GM21381 (cell line): ENCODE results near the gene USF1.
"Not testable (repeated sequence)": the region's sequence is repeated elsewhere in the genome, so short reads cannot be mapped to it uniquely, and the experiment has no call there.

Source experiments
- ATAC-seq: cut with Tn5 transposase; IDR thresholded peaks from one replicate; pipeline ENCODE4 v1.9.1; 2021; ENCODE audit warnings: mild to moderate bottlenecking, moderate library complexity; ENCODE audit not compliant: unreplicated experiment

The USF1 gene

GRCh38 chr1:161019751-161020495, 25.9 kb downstream of the USF1 start:
- no peak for ATAC-seq

DNA sequence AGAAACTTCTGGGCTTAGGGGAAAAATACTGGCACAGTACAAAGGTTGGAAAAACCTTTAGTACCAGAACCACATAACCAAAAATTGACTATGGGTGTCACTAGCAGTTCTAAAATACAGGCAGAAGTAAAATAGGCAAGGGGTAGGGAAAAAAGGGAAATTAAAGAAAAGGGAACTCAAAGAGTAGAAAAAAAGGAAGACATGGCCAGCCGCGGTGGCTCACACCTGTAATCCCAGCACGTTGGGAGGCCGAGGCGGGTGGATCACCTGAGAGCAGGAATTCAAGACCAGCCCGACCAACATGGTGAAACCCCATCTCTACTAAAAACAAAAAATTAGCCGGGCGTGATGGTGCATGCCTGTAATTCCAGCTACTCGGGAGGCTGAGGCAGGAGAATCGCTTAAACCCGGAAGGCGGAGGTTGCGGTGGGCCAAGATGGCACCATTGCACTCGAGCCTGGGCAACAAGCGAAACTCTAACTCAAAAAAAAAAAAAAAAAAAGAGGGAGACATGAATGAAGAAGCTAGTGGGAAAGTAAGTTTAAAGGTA, 26.6 kb downstream of the USF1 start:
- not testable (repeated sequence) for ATAC-seq

DNA sequence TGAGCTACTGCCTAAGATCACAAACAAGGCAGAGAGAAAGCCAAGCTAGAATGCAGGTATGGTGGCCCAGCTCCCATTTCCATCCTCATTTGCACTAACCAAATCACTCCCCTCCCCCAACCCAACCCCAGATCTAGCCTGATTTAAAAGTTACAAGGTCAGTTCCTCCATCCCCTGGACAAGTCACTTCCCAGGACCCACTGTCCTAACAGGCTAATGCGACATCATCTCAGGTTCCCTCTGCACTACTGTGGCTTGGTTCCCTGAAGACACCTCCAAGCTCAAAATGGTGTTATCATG, 27.2 kb downstream of the USF1 start:
- no peak for ATAC-seq

GRCh38 chr1:161017756-161018630, 27.8 kb downstream of the USF1 start:
- ATAC-seq: no peak

- not testable (repeated sequence) for ATAC-seq
These were observed 28.6 kb downstream of the USF1 start for GRCh38 chr1:161017181-161017580.

DNA sequence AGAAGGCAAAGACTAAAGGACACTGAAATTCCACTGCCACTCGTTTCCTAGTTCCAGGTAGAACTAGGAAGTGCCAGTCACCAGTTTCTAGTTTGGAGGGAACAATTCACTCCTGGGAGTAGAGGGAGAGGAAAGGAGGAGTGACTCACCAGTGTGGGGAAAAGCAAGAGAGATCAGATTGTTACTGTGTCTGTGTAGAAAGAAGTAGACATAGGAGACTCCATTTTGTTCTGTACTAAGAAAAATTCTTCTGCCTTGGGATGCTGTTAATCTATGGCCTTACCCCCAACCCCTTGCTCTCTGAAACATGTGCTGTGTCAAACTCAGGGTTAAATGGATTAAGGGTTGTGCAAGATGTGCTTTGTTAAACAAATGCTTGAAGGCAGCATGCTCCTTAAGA, 29.1 kb downstream of the USF1 start:
- not testable (repeated sequence) for ATAC-seq

- peak; percentile 85 for ATAC-seq
These were observed 32.1 kb downstream of the USF1 start for GRCh38 chr1:161013488-161014230.

DNA sequence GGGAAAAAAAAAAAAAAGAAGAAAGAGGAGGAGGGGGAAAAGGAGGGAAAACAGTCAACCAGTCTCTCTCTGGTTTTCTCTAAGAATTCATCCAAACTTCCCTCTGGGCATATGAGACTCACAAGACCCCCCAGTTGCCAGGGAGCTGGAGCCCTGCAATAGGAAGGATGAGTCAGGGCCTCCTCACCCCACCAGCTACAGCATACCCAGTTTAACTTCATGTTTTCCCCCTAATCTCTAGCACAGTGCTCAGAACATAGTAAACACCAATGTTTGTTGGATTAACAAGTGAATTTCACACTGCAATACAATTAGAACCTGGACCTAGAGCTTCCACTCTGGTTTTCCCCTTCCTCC, 32.7 kb downstream of the USF1 start:
- peak; percentile 16 for ATAC-seq

DNA sequence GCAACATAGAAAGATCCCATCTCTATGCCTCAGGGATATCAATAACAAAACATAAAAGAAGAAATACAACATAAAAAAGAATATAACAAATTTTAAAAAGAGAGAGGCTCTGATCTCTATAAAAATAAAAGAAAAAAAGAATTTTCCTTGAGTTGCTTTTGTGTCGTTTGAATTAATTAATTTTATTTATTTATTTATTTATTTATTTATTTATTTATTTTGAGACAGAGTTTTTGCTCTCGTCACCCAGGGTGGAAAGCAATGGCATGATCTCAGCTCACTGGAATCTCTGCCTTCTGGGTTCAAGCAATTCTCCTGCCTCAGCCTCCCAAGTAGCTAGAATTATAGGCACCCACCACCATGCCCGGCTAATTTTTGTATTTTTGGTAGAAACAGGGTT, 33.4 kb downstream of the USF1 start:
- ATAC-seq: no peak

DNA sequence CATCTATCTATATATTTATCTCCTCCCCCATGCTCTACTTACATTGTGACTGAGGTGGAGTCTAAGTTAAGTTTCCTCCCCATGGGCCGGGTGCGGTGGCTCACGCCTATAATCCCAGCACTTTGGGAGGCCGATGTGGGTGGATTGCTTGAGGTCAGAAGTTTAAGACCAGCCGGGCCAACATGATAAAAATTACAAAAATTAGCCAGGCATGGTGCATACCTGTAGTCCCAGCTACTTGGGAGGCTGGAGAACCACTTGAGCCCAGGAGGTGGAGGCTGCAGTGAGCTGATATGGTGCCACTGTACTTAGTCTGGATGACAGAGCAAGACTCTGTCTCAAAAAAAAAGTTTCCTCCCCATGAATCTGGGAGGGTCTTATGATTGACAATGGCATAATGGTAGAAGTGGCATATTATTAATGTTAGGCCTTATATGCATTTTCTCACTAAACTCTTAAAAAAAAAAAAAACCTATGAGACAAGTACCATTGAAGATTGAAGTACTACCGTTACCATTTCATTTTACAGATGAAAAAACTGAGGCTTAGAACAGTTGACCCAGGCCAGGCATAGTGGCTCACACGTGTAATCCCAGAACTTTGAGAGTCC, 36.1 kb downstream of the USF1 start:
- no peak for ATAC-seq

GRCh38 chr1:161008869-161009510, 36.8 kb downstream of the USF1 start:
- no peak for ATAC-seq

- ATAC-seq: no peak
These were observed 38.4 kb downstream of the USF1 start for GRCh38 chr1:161007369-161007768.

GRCh38 chr1:161006563-161006962, 39.2 kb downstream of the USF1 start:
- no peak for ATAC-seq

DNA sequence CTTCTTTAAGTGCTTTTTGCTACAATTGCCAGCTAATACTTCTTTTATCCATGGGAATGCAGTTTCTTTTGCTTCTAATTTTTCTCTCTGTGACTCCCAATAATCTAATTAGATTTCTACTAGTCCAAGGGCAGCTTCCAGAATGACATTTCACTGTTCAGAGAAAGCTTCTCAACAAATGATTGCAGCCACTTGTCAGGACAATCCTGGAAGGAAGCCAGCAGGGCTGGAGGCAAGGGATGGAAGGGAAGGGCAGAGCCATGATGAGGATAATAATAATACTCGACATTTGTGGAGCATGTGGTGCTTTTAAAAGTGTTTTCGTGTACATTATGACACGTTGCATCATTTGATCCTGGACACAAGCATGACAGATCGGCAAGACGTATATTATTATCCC, 44.3 kb downstream of the USF1 start:
- ATAC-seq: no peak

DNA sequence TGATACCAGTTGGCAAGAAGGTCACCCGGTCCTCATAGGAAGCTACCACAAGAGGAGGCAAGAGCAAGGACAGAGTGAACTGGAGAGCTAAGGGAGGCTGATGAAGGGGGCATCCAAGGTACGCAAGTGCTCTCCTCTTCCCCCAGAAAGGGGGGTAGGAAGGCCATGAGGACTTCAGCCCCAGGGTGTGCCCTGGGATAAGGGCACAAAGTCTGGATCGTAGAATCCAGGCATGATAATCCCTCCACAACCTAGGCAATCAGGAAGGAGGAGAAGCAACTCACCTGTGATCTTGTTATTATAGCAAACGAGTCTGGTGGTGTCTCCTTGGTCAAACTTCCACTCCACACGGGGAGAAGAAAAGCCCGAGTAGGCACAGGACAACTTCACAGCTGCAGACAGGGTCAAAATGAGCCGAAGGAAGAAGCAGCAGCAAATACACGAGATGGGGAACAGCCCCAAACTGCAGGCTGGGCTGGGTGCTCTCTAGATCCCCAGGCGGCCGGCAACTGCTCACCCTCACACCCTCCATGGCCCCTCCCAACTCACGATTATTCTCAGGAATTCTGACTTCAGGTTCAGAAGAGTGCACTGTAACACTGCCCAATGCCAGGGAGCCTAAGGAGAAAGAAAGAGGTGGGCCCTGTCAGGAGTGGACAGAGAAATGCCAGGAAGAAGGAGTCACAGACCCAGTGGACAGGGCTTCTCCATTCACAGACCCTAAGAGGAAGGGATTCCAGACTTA, 44.9 kb downstream of the USF1 start:
- no peak for ATAC-seq

GRCh38 chr1:160999376-160999775, 46.4 kb downstream of the USF1 start:
- no peak for ATAC-seq

- ATAC-seq: no peak
These were observed 48.3 kb downstream of the USF1 start for GRCh38 chr1:160997323-160998038.

- no peak for ATAC-seq
These were observed 49.6 kb downstream of the USF1 start for GRCh38 chr1:160996178-160996577.

DNA sequence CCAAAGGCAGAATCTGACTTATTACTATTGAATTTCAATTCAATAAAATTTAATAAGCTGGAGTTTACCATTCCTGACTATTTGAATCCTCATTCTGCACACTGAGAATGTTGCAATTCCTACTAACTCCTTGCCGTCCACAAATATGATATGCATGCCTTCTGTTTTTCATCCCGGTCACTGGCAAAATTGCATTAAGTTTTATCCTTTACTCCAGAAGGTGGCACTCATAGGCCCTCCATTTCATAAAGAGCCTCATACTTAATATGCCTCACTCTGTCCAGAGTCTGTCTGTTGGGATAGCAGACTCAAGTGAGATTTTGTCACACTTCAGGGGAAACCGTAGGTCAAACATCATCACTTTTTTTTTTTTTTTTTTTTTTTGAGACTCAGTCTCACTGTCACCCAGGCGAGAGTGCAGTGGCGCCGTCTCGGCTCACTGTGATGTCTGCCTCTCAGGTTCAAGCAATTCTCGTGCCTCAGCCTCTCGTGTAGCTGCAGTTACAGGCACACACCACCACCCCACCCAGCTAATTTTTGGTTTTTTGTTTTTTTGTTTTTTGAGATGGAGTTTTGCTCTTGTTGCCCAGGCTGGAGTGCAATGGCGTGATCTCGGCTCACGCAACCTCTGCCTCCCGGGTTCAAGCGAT, 52.1 kb downstream of the USF1 start:
- ATAC-seq: no peak
